Mesenchymal stem cell (in vitro differentiated cells and primary cell): Measurements from ENCODE around the gene KCNK10.

Experiments
- DNase-seq: peaks from one replicate; pipeline ENCODE4 v3.0.0-alpha.2; 2013
- H2AFZ ChIP-seq: one replicate; pipeline ENCODE4 v1.6.1; 2013; ENCODE audit warnings: low read depth, mild to moderate bottlenecking, control low read depth, inconsistent platforms, low read length, moderate library complexity
- H2AK5ac ChIP-seq: 2 replicates; pipeline ENCODE4 v1.6.1; 2013; ENCODE audit warnings: low read length, moderate library complexity, mild to moderate bottlenecking, inconsistent platforms; ENCODE audit not compliant: severe bottlenecking
- H2BK120ac ChIP-seq: one replicate; pipeline ENCODE4 v1.6.1; 2013; ENCODE audit warnings: low read depth, mild to moderate bottlenecking, inconsistent platforms, low read length, moderate library complexity
- H2BK12ac ChIP-seq, 2 experiments: one replicate each; pipeline ENCODE4 v1.6.1; 2013; ENCODE audit warnings: inconsistent platforms in 2 of 2, low read length in 2 of 2, mild to moderate bottlenecking in 2 of 2, moderate library complexity in 2 of 2, control low read depth in 1 of 2
- H2BK15ac ChIP-seq: one replicate; pipeline ENCODE4 v1.6.1; 2013; ENCODE audit warnings: mild to moderate bottlenecking, low read depth, inconsistent platforms; ENCODE audit not compliant: poor library complexity, severe bottlenecking
- H2BK5ac ChIP-seq: 2 replicates; pipeline ENCODE4 v1.6.1; 2013; ENCODE audit warnings: low read depth, mild to moderate bottlenecking, low read length, control low read depth, inconsistent platforms; ENCODE audit not compliant: poor library complexity, severe bottlenecking
- H3K14ac ChIP-seq, 2 experiments: one replicate each; pipeline ENCODE4 v1.6.1; 2013; ENCODE audit warnings: inconsistent platforms in 2 of 2, low read length in 2 of 2, control low read depth in 1 of 2, mild to moderate bottlenecking in 1 of 2, moderate library complexity in 1 of 2
- H3K18ac ChIP-seq, 2 experiments: one replicate each; pipeline ENCODE4 v1.6.1; 2013; ENCODE audit warnings: inconsistent platforms in 2 of 2, low read length in 2 of 2, control low read depth in 1 of 2, low read depth in 1 of 2, mild to moderate bottlenecking in 1 of 2
- H3K23ac ChIP-seq, 2 experiments: one replicate each; pipeline ENCODE4 v1.6.1; 2013; ENCODE audit warnings: inconsistent platforms in 2 of 2, low read length in 2 of 2, mild to moderate bottlenecking in 2 of 2, moderate library complexity in 2 of 2, control low read depth in 1 of 2
- H3K27ac ChIP-seq: 2 replicates; pipeline ENCODE4 v1.5.1; 2013; ENCODE audit warnings: mild to moderate bottlenecking, moderate library complexity, low read length, control low read depth, inconsistent platforms; ENCODE audit not compliant: poor library complexity, severe bottlenecking
- H3K27me3 ChIP-seq, 2 experiments: 2 replicates each; pipeline versions ENCODE4 v1.6.1 to v1.7.0; 2013; ENCODE audit warnings: low read length in 2 of 2, mild to moderate bottlenecking in 2 of 2, moderate library complexity in 2 of 2, control low read depth in 1 of 2, inconsistent platforms in 1 of 2; ENCODE audit not compliant: control insufficient read depth in 1 of 2, insufficient read depth in 1 of 2
- H3K36me3 ChIP-seq, 2 experiments: 2 replicates each; pipeline versions ENCODE4 v1.6.1 to v1.7.0; 2013; ENCODE audit warnings: low read length in 2 of 2, control low read depth in 1 of 2, inconsistent platforms in 1 of 2, low read depth in 1 of 2, mild to moderate bottlenecking in 1 of 2; ENCODE audit not compliant: insufficient read depth in 2 of 2, control insufficient read depth in 1 of 2
- H3K4ac ChIP-seq, 2 experiments: one replicate each; pipeline ENCODE4 v1.6.1; 2013; ENCODE audit warnings: inconsistent platforms in 2 of 2, low read length in 2 of 2, mild to moderate bottlenecking in 2 of 2, moderate library complexity in 2 of 2, control low read depth in 1 of 2, low read depth in 1 of 2
- H3K4me1 ChIP-seq: 2 replicates; pipeline ENCODE4 v1.6.1; 2013; ENCODE audit warnings: low read depth, low read length, control low read depth; ENCODE audit not compliant: control insufficient read depth, insufficient read depth
- H3K4me2 ChIP-seq: 2 replicates; pipeline ENCODE4 v1.6.1; 2013; ENCODE audit warnings: low read length, mild to moderate bottlenecking, inconsistent platforms; ENCODE audit not compliant: poor library complexity, severe bottlenecking
- H3K4me3 ChIP-seq, 2 experiments: 2 replicates each; pipeline versions ENCODE4 v1.5.1 to v1.7.0; 2013; ENCODE audit warnings: low read length in 2 of 2, mild to moderate bottlenecking in 2 of 2, control low read depth in 1 of 2, low read depth in 1 of 2; ENCODE audit not compliant: insufficient read depth in 1 of 2
- H3K79me1 ChIP-seq: replicated peaks from 2 replicates; pipeline ENCODE4 v1.6.1; 2013; ENCODE audit warnings: mild to moderate bottlenecking, control low read depth, low read length, inconsistent platforms; ENCODE audit not compliant: poor library complexity, severe bottlenecking
- H3K9ac ChIP-seq: 2 replicates; pipeline ENCODE4 v1.7.0; 2013; ENCODE audit warnings: mild to moderate bottlenecking, low read length, moderate library complexity
- H3K9me3 ChIP-seq: 2 replicates; pipeline ENCODE4 v1.7.0; 2013; ENCODE audit warnings: mild to moderate bottlenecking, low read length; ENCODE audit not compliant: control insufficient read depth
- H4K8ac ChIP-seq: one replicate; pipeline ENCODE4 v1.6.1; 2013; ENCODE audit warnings: inconsistent platforms, mild to moderate bottlenecking, low read length, moderate library complexity
- H4K91ac ChIP-seq: one replicate; pipeline ENCODE4 v1.6.1; 2013; ENCODE audit warnings: mild to moderate bottlenecking, low read length, inconsistent platforms
- WGBS: methylation state at CpG from one replicate; pipeline ENCODE4 v1.1.7; 2013; ENCODE audit warnings: mixed read lengths; 5-methylcytosine and 5-hydroxymethylcytosine counted together

KCNK10 gene

DNA sequence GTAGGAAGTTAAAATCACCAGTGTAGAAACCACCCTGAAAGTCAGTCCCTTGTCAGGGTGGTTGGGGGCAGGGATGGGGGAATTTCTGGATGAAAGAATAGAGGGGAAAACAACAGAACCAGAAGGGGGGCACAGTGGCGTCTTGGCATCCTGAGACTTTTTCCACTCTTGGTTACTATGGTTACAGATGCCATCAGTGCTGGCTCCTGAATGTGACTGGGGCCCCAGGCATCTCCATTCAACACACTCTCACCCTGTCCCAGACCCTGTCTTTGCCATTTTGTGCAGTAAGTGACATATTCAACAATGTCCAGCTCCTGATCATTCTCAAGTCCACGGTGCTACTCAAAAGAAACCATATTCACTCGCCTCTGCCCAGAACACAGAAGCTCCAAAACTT is 11.3 kb downstream of the KCNK10 start:
- Histone ChIP-seq H2BK12ac (no peak overlapping the region), H3K79me1 (no peaks in the 10 kb centered on the region), H3K9ac (no peak overlapping the region), H4K91ac (no peak overlapping the region), H3K23ac (no peak overlapping the region), H3K9me3 (peaks cover 7% of the 10 kb centered on the region), H2AFZ (no peak overlapping the region), H3K4me3 (no peak overlapping the region), H2BK120ac (no peak overlapping the region), H2AK5ac (no peak overlapping the region), H2BK5ac (no peak overlapping the region), H2BK15ac (no peak overlapping the region), H3K14ac (no peak overlapping the region), H3K36me3 (no peaks in the 10 kb centered on the region), H3K18ac (no peak overlapping the region), H4K8ac (no peak overlapping the region), H3K27ac (no peak overlapping the region), H3K27me3 (peaks cover 0 to 4% of the 10 kb centered on the region in 2 experiments), H3K4me2 (no peak overlapping the region), H3K4me1 (no peaks in the 10 kb centered on the region), H3K4ac (no peak overlapping the region)
- no peak for DNase-seq
- 72% methylated on average over 3 of the region's 3 CpGs for WGBS

DNA sequence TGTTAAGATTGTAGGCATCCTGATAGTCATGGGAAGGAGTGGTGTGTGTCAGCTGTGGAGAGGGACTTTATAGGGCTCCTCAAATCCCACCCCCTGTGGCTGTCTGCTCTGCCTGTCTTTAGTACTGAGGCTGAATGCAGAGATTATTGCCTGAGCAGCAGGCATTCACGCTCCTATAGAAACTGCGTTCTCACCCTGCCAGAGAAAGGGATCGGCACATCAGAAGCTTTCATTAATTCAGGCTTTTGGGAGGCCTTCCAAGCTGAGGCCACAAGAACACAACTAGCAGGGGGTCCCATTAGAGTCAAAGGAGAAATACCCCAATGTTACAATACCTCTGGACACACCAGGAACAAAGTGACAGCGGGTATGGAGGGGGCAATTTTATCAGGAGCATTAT is 12.6 kb downstream of the KCNK10 start:
- H2BK12ac ChIP-seq: no peak overlapping the region
- H3K23ac ChIP-seq: no peak overlapping the region
- peaks cover 0 to 4% of the 10 kb centered on the region in 2 experiments for H3K27me3 ChIP-seq
- H3K27ac ChIP-seq: no peak overlapping the region
- no peak overlapping the region for H2BK5ac ChIP-seq
- no peak overlapping the region for H3K4me2 ChIP-seq
- H4K8ac ChIP-seq: no peak overlapping the region
- peaks cover 7% of the 10 kb centered on the region for H3K9me3 ChIP-seq
- H3K4me1 ChIP-seq: no peaks in the 10 kb centered on the region
- H2BK15ac ChIP-seq: no peak overlapping the region
- WGBS: 63% methylated on average over 4 of the region's 4 CpGs
- no peak overlapping the region for H3K18ac ChIP-seq
- DNase-seq: no peak
- H3K14ac ChIP-seq: no peak overlapping the region
- H3K36me3 ChIP-seq: no peaks in the 10 kb centered on the region
- no peak overlapping the region for H2BK120ac ChIP-seq
- H2AK5ac ChIP-seq: no peak overlapping the region
- H3K4ac ChIP-seq: no peak overlapping the region
- no peak overlapping the region for H3K9ac ChIP-seq
- no peak overlapping the region for H2AFZ ChIP-seq
- H4K91ac ChIP-seq: no peak overlapping the region
- H3K4me3 ChIP-seq: no peak overlapping the region
- H3K79me1 ChIP-seq: no peaks in the 10 kb centered on the region

DNA sequence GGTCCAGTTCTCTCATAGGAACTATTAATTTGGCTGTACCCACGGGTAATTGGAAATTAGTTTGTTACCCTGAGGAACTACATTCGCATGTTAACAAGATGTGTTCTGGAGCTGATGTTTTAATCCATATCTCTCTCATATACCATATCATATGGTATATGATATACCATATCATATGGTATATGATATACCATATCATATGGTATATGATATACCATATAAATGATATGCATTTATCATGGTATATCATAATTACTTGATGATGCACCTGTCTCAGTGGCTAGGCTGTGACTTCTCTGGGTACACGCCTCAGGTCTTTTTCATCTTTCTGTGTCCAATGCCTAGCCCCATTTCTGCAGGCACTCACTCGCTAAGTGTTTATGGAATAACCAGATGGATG is 13.0 kb downstream of the KCNK10 start:
- H3K4ac ChIP-seq: no peak overlapping the region
- H3K4me1 ChIP-seq: no peaks in the 10 kb centered on the region
- 75% methylated on average over 3 of the region's 4 CpGs for WGBS
- H3K4me2 ChIP-seq: no peak overlapping the region
- DNase-seq: no peak
- peaks cover 0 to 4% of the 10 kb centered on the region in 2 experiments for H3K27me3 ChIP-seq
- no peak overlapping the region for H4K8ac ChIP-seq
- H2BK15ac ChIP-seq: no peak overlapping the region
- H3K18ac ChIP-seq: no peak overlapping the region
- H3K14ac ChIP-seq: no peak overlapping the region
- no peak overlapping the region for H2BK12ac ChIP-seq
- H3K9ac ChIP-seq: no peak overlapping the region
- no peaks in the 10 kb centered on the region for H3K79me1 ChIP-seq
- H4K91ac ChIP-seq: no peak overlapping the region
- H2AK5ac ChIP-seq: no peak overlapping the region
- no peak overlapping the region for H2AFZ ChIP-seq
- no peak overlapping the region for H2BK120ac ChIP-seq
- H3K4me3 ChIP-seq: no peak overlapping the region
- H3K9me3 ChIP-seq: peaks cover 7% of the 10 kb centered on the region
- no peaks in the 10 kb centered on the region for H3K36me3 ChIP-seq
- no peak overlapping the region for H3K27ac ChIP-seq
- no peak overlapping the region for H2BK5ac ChIP-seq
- H3K23ac ChIP-seq: no peak overlapping the region

DNA sequence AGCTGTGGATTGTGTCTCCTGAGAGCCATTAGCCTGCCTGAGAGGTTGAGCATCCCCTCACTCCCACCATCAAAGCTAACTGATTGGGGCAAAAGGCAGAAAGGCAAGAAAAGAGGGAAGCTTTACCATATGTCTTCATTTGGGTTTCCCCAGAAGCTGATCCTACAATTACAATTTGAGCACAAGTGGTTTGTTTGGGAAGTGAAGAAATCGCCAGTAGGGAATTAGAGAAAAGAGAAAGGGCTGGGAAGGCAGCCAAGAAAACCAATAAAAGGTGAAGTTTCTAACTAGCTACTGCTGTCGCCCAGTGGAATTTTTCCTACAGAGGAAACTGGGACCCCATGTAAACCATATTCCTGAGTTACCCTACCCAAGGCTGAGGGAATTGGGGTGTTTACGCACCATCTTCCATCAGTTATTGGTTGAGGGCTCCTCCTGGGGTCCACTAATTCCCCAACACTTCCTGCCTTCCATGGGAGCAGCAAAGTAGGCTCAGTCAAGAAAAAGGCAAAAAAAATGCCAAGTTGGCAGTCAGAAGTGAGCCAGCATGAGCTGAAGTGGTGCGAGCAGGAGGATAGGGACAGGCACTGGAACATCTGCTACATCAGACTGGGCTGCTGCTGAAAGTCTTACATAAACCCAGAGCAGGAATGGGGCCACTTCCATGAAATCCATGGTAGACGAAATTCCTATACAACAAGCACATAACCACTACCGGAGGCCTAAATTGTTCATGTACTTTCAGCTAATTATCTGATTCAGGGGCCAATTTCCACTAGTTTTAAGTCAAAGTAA is 17.3 kb downstream of the KCNK10 start:
- H3K79me1 ChIP-seq: no peaks in the 10 kb centered on the region
- no peak overlapping the region for H2AK5ac ChIP-seq
- no peak overlapping the region for H3K23ac ChIP-seq
- no peak overlapping the region for H2BK12ac ChIP-seq
- no peaks in the 10 kb centered on the region for H3K9me3 ChIP-seq
- H2BK15ac ChIP-seq: no peak overlapping the region
- no peak overlapping the region for H2BK5ac ChIP-seq
- H3K4me1 ChIP-seq: no peaks in the 10 kb centered on the region
- H3K36me3 ChIP-seq: no peaks in the 10 kb centered on the region
- 64% methylated on average over 4 of the region's 6 CpGs for WGBS
- no peak overlapping the region for H3K14ac ChIP-seq
- H3K4me3 ChIP-seq: no peak overlapping the region
- no peak overlapping the region for H3K27ac ChIP-seq
- no peak overlapping the region for H2AFZ ChIP-seq
- H3K4me2 ChIP-seq: no peak overlapping the region
- no peak overlapping the region for H4K8ac ChIP-seq
- H3K18ac ChIP-seq: no peak overlapping the region
- H2BK120ac ChIP-seq: no peak overlapping the region
- no peak overlapping the region for H4K91ac ChIP-seq
- H3K9ac ChIP-seq: no peak overlapping the region
- DNase-seq: no peak
- H3K4ac ChIP-seq: no peak overlapping the region
- no peaks in the 10 kb centered on the region for H3K27me3 ChIP-seq
